ENCODE measurements around the gene TACC2.
A peak's percentile ranks its signal among the peaks of the same experiment; 100 is the strongest.
"Not testable (repeated sequence)": the region's sequence is repeated elsewhere in the genome, so short reads cannot be mapped to it uniquely, and the experiment has no call there.

Gene TACC2

DNA sequence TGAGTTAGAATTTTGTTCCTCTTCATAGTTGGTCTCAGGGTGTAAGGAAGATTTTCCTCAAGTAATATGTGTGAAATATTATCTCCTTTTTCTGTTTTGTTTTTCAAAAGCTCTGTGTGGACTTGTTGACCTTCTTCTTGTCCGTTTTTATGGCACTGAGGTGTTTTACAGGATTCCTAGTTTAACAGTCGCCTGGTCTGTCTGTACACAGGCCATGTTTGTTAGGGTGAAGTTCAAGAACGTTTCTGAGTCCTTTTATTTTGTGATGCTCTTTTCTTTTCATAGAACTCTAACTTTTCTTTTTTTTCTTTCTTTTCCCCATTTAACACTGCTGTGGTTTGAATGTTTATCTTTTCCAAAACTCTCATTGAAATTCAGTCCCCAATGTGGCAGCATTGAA, 18.5 kb downstream of the TACC2 start:
- TF ChIP-seq, protein P1, sequence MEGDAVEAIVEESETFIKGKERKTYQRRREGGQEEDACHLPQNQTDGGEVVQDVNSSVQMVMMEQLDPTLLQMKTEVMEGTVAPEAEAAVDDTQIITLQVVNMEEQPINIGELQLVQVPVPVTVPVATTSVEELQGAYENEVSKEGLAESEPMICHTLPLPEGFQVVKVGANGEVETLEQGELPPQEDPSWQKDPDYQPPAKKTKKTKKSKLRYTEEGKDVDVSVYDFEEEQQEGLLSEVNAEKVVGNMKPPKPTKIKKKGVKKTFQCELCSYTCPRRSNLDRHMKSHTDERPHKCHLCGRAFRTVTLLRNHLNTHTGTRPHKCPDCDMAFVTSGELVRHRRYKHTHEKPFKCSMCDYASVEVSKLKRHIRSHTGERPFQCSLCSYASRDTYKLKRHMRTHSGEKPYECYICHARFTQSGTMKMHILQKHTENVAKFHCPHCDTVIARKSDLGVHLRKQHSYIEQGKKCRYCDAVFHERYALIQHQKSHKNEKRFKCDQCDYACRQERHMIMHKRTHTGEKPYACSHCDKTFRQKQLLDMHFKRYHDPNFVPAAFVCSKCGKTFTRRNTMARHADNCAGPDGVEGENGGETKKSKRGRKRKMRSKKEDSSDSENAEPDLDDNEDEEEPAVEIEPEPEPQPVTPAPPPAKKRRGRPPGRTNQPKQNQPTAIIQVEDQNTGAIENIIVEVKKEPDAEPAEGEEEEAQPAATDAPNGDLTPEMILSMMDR (IDR thresholded peaks at IDR 0.05; ENCODE audit: control insufficient read depth, extremely low read depth, insufficient read depth) = no peak
- no peak overlapping the region for H3K4me3 ChIP-seq (ENCODE audit: low read depth, low read length)
- no peak for DNase-seq (ENCODE audit: low read depth)

DNA sequence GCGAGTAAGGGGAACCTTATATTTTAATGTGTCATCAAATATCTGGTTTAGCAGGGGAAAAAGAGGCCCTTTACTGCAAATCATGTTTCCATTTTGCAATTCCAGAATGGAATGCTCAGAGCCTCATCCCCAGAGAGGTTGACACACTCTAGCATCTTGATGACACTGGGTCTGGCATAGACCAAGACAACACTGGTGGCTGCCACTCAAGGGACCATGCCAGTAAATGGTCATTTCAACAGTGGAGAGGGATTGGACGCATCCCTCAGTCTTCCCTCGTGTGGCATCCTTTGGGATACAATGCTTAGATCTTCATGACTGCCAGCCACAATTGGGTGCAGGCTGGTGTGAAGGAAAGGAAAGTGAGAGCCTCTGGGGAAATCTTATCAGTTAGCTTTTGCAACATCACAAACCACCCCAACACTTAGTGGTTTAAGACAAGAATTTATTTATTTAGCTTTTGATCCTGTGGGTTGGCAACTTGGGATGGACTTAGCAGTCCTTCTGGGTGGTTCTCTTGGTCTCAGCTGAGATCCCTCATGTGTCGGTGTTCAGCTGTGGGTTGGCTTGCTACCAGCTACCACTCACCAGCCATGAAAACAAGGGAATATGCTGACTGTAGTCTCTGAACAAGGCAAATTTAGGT, 21.6 kb downstream of the TACC2 start:
- no peak overlapping the region for H3K4me3 ChIP-seq (ENCODE audit: low read depth, low read length)
- DNase-seq (ENCODE audit: low read depth) = no peak
- TF ChIP-seq, protein P1 (IDR thresholded peaks at IDR 0.05; ENCODE audit: control insufficient read depth, extremely low read depth, insufficient read depth) = no peak

DNA sequence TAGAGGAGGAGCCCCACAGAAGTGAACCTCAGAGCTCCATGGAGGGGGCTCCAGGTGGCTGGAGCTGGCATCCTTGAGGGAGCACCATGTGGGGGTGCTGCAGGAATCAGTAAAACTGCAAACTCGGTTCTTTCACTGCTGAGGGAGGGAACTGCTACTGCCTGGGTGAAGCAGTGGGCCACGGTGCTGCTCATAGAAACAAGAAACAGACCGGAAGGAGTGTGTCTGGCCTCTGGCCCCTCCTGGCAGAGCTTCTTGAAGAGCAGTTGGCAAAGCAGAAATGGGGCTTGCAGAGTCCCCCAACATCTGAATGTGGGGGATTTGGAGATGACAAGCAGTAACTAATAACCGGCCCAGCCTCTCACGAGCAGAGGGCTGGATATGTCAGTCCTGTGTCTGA, 23.8 kb downstream of the TACC2 start:
- no peak overlapping the region for H3K4me3 ChIP-seq (ENCODE audit: low read depth, low read length)
- TF ChIP-seq, protein P1 (IDR thresholded peaks at IDR 0.05; ENCODE audit: control insufficient read depth, extremely low read depth, insufficient read depth) = no peak
- DNase-seq (ENCODE audit: low read depth) = no peak

DNA sequence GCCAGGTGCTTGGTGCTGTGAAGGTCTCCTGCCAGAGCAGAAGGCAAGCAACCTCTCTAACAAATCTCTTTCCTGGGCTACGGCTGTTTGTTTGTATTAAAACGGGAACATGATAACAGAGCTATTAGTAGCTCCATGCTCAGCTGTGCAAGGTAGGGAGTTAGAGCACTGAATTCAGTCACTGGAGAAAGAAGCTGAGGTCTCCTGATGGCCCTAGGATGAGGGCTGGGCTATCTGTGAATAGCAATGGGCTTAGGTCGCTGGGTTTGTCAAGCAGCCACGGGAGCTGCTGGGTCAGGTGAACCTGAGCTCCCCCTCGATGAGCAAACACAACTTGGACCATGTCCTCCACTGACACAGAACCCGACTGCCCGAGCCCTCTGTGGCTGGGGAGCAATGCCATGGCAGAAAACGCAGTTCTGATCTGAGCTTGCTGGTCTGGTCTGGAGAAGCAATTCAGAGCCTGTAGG, 24.4 kb downstream of the TACC2 start:
- TF ChIP-seq, protein P1 (IDR thresholded peaks at IDR 0.05; ENCODE audit: control insufficient read depth, extremely low read depth, insufficient read depth) = no peak
- no peak for DNase-seq (ENCODE audit: low read depth)
- H3K4me3 ChIP-seq (ENCODE audit: low read depth, low read length) = no peak overlapping the region

DNA sequence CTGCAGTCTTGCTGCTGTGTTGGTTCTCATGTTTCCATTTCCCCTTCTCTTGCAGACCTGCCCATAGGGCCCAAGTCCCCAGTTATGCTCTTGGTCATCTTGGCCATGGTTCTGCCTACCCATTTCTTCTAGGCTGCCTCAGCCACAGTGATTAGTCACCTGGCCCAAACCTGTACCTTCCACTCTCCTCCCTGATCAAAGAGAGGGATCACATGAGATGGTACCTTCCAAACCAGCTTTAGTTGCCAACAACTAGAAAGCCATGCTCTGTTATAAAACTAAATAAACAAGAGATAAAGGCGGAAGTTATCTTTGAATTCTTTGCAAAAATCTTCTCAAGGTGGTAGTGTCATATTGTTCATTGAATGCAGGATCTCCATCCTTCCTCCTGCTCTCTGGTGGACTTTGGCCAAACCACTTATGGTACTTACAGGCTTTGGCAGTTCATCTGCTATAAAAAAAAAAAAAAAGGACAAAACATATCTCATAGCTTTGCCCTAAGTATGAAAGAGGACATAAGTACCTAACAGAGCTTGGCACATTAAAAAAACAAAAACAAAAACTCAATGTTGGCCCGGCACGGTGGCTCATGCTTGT, 25.8 kb downstream of the TACC2 start:
- DNase-seq (ENCODE audit: low read depth) = peak; percentile 57
- no peak overlapping the region for H3K4me3 ChIP-seq (ENCODE audit: low read depth, low read length)
- TF ChIP-seq, protein P1 (IDR thresholded peaks at IDR 0.05; ENCODE audit: control insufficient read depth, extremely low read depth, insufficient read depth) = no peak

DNA sequence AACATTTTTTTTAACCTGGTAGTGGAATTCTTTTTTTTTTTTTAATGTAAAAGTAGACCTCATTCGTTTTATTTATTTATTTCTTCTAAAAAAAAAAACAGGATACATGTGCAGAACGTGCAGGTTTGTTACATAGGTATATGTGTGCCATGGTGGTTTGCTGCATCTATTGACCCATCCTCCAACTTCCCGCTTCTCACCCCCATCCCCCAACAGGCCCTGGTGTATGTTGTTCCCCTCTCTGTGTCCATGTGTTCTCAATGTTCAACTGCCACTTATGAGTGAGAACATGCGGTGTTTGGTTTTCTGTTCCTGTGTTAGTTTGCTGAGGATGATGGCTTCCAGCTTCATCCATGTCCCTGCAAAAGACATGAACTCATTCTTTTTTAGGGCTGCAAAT, 29.0 kb downstream of the TACC2 start:
- not testable (repeated sequence) for DNase-seq (ENCODE audit: low read depth); H3K4me3 ChIP-seq (ENCODE audit: low read depth, low read length)

DNA sequence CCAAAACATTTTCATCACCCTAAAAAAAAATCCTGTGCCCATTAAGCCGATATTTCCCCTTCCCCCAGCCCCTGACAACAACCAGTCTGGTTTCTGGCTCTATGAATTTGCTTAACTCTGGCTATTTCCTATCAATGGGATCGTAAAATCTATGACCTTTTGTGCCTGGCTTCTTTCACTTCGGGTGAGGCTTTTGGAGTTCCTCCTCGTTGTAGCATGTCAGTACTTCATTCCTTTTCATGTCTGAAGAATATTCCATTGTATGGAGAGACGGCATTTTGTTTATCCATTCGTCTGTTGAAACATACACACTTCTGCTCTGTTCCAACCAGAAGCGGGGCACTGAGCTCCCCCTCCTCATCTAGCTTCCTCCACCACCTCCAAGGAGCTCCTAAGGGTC, 29.5 kb downstream of the TACC2 start:
- TF ChIP-seq, protein P1 (IDR thresholded peaks at IDR 0.05; ENCODE audit: control insufficient read depth, extremely low read depth, insufficient read depth) = no peak
- H3K4me3 ChIP-seq (ENCODE audit: low read depth, low read length) = peak overlapping the region; percentile 50
- no peak for DNase-seq (ENCODE audit: low read depth)

Data from LNCaP clone FGC (cell line).